ENCODE data around the gene INPP5B.

INPP5B gene

DNA sequence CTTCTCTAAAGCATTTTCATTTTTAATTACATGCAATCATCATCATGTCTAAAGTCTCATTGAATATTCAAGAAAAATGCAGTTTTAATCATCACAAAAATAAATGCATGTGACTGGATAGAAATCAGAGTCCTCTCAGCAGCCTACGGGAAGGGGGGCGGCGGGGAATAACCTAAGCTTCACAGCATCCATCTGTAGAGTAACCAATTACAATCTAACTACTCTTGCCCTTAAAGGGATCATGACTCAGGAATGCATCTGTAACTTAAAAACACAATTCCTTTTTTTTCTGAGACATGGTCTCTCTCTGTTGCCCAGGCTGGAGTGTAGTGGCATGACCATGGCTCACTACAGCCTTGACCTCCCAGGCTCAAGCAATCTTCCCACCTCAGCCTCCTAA is 110.1 kb downstream of the INPP5B start:
- ChIA-PET POLR2A (no interaction called here), CTCF (interaction anchor here (1.0 to 3.2 kb wide), 6 partner anchors 8 to 25 kb away, joined by 3 to 14 read pairs (median 4); partner anchors contain the start of gene MTF1)
- DNase-seq (ENCODE audit: extremely low spot score), result no peak
- TF ChIP-seq, protein P1, sequence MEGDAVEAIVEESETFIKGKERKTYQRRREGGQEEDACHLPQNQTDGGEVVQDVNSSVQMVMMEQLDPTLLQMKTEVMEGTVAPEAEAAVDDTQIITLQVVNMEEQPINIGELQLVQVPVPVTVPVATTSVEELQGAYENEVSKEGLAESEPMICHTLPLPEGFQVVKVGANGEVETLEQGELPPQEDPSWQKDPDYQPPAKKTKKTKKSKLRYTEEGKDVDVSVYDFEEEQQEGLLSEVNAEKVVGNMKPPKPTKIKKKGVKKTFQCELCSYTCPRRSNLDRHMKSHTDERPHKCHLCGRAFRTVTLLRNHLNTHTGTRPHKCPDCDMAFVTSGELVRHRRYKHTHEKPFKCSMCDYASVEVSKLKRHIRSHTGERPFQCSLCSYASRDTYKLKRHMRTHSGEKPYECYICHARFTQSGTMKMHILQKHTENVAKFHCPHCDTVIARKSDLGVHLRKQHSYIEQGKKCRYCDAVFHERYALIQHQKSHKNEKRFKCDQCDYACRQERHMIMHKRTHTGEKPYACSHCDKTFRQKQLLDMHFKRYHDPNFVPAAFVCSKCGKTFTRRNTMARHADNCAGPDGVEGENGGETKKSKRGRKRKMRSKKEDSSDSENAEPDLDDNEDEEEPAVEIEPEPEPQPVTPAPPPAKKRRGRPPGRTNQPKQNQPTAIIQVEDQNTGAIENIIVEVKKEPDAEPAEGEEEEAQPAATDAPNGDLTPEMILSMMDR (IDR thresholded peaks at IDR 0.05; ENCODE audit: control extremely low read depth, extremely low read depth, low read depth, missing control alignments), result no peak

DNA sequence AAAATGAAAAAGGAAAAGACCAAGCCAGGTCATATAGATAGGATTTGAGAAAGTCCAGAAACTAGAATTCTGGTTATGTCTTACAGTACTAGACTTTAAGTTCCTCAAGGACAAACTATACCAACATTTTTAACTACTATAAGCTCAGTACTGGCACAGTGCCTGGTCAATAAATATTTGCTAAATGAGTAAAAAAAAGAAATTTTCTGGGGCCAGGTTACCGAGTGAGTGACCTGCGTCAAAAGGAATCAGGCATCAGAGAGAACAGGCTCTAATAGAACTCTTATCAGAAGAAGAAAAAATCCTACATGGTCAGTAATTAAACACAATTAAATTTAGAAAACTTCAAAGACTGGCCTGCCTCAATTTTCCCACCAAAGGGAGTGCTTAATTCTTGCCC is 115.0 kb downstream of the INPP5B start:
- ChIA-PET CTCF (interaction anchor here (1.2 kb wide), 1 partner anchor 28 kb away, joined by 3 read pairs; no protein-coding TSS in a partner anchor), POLR2A (interaction anchor here (0.6 kb wide), 1 partner anchor 26 kb away, joined by 5 read pairs; no protein-coding TSS in a partner anchor)
- DNase-seq (ENCODE audit: extremely low spot score), result no peak
- TF ChIP-seq, protein P1 (IDR thresholded peaks at IDR 0.05; ENCODE audit: control extremely low read depth, extremely low read depth, low read depth, missing control alignments), result no peak

DNA sequence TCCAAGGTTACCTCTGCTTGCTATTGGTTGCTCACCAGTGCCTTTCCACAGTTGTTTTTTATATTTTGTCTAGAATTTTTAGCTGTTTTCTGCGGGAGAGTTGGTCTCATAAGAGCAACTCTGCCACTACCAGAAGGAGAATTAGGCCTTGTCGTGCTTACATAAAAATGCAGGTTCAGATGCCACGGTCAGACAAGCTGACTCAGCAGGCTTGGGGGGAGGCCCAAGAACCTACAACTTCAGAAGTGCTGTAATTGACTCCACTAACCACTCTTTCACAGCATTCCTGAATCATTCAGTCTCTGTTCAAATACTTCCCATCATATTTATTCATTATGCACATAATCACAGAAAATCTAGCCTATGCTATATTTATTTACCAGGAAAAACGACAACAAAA is 115.7 kb downstream of the INPP5B start:
- ChIA-PET CTCF (interaction anchor here (1.2 to 1.9 kb wide), 2 partner anchors 15 to 29 kb away, joined by 3 to 5 read pairs; no protein-coding TSS in a partner anchor), POLR2A (no interaction called here)
- no peak for DNase-seq (ENCODE audit: extremely low spot score)
- TF ChIP-seq, protein P1 (IDR thresholded peaks at IDR 0.05; ENCODE audit: control extremely low read depth, extremely low read depth, low read depth, missing control alignments), result no peak

DNA sequence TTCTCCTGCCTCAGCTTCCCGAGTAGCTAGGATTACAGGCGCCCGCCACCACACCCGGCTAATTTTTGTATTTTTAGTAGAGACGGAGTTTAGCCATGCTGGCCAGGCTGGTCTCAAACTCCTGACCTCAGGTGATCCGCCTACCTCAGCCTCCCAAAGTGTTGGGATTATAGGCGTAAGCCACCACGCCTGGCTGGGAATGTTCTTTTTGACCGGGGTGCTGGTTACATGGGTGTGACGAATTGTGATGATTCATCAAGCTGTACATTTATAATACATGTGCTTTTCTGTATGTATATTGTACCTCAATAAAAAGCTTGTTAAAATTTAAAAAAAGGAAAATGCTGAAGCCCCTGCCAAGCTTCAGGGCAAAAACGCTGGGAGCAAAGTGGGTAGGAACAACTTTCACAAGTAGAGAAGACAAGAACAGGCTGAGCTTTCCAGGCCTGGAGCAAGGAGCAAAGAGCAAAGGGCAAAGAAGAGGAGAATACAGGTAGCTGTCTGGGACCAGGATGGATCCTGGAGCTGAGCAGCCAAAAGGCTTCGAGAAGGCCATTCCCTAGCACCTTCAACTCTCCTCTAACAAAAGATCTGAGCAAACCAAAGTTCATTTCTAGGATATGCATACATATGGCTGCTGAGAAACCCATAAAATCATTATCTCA is 118.3 kb downstream of the INPP5B start:
- DNase-seq (ENCODE audit: extremely low spot score), result no peak
- CTCF ChIA-PET, result interaction anchor here (0.7 to 3.5 kb wide), 4 partner anchors 10 to 31 kb away, joined by 3 to 14 read pairs (median 4); partner anchors contain the start of genes C1orf122, MTF1 and YRDC
- POLR2A ChIA-PET, result no interaction called here
- TF ChIP-seq, protein P1 (IDR thresholded peaks at IDR 0.05; ENCODE audit: control extremely low read depth, extremely low read depth, low read depth, missing control alignments), result no peak

DNA sequence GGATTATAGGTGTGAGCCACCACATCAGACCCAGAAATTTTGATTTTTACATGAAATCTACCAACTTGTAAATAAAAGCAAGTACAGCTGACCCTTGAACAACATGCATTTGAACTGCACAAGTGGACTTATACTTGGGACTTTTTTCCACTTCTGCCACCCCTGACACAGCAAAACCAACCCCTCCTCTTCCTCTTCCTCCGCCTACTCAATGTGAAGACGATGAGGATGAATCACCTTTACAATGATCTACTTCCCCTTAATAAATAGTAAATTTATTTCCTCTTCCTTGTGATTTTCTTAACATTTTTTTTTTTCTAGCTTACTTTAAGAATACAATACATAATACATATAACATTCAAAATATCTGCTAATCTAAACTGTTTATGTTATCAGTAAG is 121.3 kb downstream of the INPP5B start:
- TF ChIP-seq, protein P1 (IDR thresholded peaks at IDR 0.05; ENCODE audit: control extremely low read depth, extremely low read depth, low read depth, missing control alignments), result no peak
- CTCF ChIA-PET, result interaction anchor here (1.3 to 1.6 kb wide), 2 partner anchors 11 to 26 kb away, joined by 3 to 4 read pairs; no protein-coding TSS in a partner anchor

DNA sequence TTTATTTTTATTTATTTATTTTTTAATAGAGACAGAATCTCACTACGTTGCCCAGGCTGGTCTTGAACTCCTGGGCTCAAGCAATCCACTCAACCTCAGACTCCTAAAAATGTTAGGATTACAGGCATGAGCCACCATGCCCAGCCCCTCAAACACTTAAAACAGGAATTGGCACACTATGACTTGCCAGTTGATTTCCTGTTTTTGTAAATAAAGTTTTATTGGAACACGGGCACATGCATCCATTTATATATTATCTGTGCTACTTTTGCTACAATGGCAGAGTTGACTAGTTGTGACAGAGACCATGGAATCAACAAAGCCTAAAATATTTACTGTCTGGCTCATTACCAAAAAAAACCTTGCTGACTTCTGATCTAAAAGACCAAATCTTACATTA is 122.9 kb downstream of the INPP5B start:
- CTCF ChIA-PET, result interaction anchor here (7.5 kb wide), 1 partner anchor 35 kb away, joined by 46 read pairs; the partner anchor contains the start of gene MTF1
- TF ChIP-seq, protein P1 (IDR thresholded peaks at IDR 0.05; ENCODE audit: control extremely low read depth, extremely low read depth, low read depth, missing control alignments), result no peak
- DNase-seq (ENCODE audit: extremely low spot score), result no peak
- POLR2A ChIA-PET, result no interaction called here

More for the DNA sequence above, 121.3 kb downstream of the INPP5B start:
- DNase-seq (ENCODE audit: extremely low spot score), result no peak
- POLR2A ChIA-PET, result no interaction called here
